Stimulated activated CD4-positive, alpha-beta T cell treated with anti-CD3 and anti-CD28 coated beads, TNF-alpha, amount 100 ng/mL, for 48 hours (primary cell): ENCODE data around the gene AUP1.

Experiments
- DNase-seq, 3 donors: peaks; one replicate each; pipeline ENCODE4 v3.0.0-alpha.2; 2020; ENCODE audit warnings: low read depth in 3 of 3

Gene AUP1

GRCh38 chr2:74556831-74557370 is 27.4 kb upstream of the AUP1 start:
- no peak for DNase-seq

DNA sequence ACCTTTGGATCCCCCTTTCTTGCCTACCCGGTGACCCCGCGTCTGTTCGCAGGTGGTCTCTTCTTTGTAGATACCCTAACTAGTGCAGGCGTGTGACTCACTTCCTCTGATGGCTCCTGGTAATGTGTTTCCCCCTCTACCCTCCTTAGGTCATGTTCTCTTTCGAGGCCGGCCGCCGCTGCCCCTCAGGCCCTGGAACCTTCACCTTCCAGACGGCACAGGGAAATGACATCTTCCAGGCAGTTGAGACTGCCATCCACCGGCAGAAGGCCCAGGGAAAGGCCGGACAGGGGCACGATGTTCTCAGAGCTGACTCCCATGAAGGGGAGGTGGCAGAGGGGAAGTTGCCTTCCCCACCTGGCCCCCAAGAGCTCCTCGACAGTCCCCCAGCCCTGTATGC is 26.7 kb upstream of the AUP1 start:
- no peak for DNase-seq

DNA sequence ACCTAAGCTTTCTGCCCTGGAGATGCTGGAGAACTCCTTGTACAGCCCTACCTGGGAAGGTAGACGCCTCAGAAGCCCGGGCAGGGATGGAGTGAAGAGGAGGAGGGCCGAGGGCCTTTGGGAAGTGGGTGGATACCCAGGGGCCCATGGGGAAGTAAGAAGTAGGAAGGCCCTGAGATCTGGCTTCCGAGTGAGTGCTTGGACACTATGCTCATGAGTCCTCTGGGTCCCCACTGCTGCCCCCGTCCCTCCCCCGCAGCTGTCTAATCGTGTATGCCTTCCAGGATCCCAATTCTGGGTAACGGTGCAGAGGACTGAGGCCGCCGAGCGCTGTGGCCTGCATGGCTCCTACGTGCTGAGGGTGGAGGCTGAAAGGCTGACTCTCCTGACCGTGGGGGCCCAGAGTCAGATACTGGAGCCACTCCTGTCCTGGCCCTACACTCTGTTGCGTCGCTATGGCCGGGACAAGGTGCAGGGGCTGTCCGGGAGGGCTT is 26.2 kb upstream of the AUP1 start:
- no peak for DNase-seq

- DNase-seq: peak in 1 of 3 donors; percentile 46
These were observed 25.5 kb upstream of the AUP1 start for GRCh38 chr2:74554820-74555531.

- DNase-seq: peak; percentile 70 to 85 (median 73)
These were observed 24.6 kb upstream of the AUP1 start, which contains the start of the genes DOK1 and LOXL3 for GRCh38 chr2:74553892-74554819. TSS of gene DOK1 (plus strand) at chr2:74554720. CDS start at chr2:74554755, 35 bp downstream. TSS of gene LOXL3 (minus strand) at chr2:74553942. CDS start at chr2:74552634, 1,308 bp downstream.

- DNase-seq: no peak
These were observed 23.7 kb upstream of the AUP1 start for GRCh38 chr2:74552914-74553811.

GRCh38 chr2:74551942-74552913 is 22.7 kb upstream of the AUP1 start:
- DNase-seq: no peak

GRCh38 chr2:74551530-74551929 is 22.0 kb upstream of the AUP1 start:
- no peak for DNase-seq

DNA sequence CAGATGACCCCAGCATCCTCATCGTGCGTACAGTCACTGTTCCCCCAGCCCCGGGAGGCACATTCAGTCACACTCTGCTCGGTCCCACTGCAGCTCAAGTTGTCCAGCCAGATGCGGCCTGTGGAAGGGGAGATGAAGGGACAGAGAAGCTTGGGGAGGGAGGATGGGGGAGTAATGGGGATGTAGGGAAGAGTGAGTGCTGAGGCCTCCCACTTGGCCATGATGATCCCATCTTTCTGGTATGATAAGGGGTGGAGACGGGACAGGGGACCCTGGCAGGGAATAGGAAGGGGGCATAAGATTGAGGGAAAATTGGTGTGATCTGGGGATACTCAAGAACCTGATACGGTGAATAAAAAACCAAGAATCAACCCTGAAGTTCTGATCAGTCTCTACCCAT is 20.7 kb upstream of the AUP1 start:
- no peak for DNase-seq

DNA sequence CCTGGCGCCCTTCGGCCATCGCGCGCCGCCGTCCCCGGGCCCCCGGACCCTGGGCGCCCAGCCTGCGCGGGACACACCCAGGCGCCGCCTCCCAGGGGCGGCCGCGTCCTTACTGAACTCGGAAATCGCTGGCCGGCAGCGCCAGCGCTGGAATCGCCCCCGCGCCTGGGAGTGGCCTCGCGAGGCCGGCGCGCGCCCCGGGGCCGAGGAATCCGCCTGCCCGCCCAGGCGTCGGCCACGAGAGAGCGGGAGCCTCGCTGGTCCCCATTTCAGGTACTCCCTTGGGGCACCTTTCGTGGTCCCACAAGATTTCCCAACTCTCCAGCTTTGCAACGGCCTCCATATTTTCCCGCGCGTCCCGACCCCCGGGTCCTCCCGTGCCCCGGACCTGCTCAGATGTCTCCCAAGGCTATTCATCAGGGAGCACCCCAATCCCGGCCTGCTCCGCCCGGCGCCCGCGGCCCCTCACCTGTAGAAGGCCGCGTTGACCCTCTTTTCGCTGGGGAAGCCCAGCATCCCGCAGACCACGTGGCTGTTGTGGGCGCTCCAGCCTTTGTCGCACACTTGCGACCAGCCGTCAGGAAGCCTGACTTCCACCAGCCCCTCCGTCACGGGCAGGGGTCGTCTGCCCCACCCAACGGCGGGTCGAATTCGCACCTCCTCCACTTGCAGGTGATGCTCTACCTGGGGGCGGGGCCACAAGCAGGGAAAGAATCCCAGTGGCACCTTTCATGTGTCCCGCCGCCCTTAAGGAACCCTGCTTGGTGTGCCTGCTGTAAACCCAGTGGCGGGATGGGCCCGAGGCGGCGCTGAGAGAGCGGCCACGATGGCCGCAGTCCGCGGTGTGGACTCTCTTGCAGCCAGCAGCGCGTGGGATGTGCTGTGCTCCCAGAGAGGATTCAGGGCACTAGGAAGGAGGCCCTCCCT is 19.7 kb upstream of the AUP1 start:
- DNase-seq: no peak

- no peak for DNase-seq
These were observed 18.9 kb upstream of the AUP1 start for GRCh38 chr2:74548285-74548899.

- no peak for DNase-seq
These were observed 16.5 kb upstream of the AUP1 start for GRCh38 chr2:74546004-74546403.

DNA sequence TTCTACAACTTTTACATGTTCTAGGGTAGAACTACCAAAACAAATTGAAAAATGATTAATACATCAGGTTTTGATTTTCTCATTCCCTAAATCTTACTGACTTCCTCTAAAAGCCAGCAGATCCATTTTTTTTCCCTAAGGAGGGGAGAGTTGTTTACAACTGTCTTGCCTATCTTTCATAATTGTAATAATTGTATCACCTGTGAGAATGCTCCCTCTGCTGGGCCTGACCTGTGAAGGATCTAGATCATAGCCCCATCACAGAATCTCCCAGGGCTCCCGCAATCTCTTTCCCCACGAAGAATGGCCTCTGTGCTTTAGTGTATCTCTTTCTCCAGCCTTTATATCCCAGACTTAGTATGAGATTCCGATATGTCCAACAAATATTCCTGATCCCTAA is 15.1 kb upstream of the AUP1 start:
- DNase-seq: no peak

GRCh38 chr2:74542978-74543377 is 13.5 kb upstream of the AUP1 start:
- no peak for DNase-seq

DNA sequence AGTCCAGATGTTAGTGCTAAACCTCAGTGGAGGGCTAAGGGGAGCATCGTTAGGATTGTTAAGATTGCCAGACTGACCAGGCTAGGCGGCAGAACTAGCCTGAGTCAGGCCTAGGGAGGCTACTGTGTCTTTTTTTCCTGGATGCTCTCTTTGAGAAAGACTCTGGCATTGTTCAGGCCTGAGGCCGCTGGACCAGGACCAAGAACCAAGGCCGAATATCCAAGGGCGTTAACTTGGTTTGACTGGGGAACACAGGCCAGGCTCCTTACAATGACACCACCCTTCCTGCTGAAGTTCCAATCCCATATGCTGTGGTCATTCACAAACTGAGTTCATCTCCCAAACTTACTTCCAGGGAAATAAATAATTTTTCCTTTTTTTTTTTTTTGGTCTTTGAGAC is 10.8 kb upstream of the AUP1 start:
- DNase-seq: no peak

DNA sequence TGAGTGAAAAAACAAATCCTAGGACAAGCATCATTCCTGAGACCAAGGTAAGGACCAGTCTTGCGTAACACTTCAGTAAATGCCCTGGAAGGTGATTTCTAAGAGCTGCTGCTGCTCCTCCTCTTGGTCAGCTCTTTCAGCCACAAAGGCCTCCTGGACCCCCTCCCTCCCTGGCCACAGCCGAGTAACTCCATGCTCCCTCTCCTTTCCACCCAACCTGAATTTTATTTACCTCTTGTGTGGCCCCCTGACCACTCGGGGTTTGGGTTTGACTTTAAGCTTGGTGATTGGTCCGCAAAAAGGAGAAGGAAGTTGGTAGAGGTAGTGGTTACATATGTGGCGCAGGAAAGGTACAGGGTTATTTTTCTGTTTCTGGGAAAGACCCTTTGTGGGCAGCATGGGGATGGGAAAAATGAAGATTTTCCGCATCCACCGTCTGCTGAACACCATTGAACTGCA is 9.4 kb upstream of the AUP1 start:
- DNase-seq: no peak

GRCh38 chr2:74537140-74537539 is 7.6 kb upstream of the AUP1 start:
- DNase-seq: no peak

DNA sequence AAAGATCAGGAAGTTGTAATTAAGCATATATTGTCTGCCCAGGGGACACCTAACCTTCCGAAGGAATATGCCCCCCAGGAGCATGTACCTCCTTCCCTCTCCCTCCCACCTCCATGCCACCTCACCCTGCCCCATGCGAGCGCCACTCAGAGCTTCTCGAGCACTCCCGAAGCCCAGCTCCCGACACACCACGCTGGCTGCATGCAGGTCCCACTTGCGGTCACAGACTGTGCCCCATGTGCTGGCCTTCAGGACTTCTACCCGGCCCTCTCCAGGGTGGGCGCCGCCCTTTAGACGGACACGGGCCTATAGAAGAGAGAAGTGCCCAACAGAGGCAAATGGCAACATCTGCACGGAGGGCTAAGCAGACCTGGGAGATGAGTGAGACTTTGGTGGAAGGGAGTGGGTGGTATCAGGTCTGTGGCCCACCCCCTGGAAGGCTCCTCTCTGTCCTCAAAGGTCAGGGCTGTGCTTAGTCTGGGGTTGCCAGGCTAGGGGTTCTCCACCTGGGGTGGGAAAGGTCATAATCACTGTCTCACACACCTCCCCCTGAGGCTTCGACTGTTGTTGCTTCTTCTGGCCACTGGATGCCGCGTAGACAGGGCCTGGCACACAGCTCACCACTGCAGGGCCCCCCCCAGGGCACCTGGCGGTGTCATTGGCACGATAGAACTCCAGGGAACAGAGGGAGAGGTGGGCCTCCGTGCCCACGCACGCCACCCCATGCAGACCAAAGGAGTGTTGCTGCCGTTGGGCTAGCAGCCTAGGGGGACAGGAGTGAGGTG is 6.9 kb upstream of the AUP1 start:
- DNase-seq: no peak
